ENCODE measurements around the gene MEF2D. TPM values are rescaled to one million over a fixed set of nuclear protein-coding genes. Genes with fewer than 3 reads are reported as not detected.

Gene MEF2D
- total RNA-seq, 1 experiment from 2014 or later, result 18.7 TPM

DNA sequence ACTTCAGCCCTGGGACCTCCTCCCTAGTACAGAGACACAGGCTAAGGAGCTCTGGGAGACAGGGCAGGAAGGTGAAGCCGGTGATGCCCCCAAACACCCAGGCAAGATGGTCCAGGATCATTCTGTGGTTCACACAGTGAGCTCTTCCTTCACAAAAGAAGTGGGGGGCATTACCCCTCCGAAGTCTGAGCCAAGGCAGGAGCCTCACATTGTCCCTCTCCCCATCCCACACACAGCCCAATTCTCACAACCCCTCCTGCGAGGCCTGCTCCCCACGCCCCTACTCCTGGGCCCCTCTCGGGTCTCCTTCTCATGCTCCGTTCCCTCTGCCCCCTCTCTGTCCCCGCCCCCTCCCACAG is 10.7 kb downstream of the MEF2D start:
- Histone ChIP-seq H2AK5ac (ENCODE audit: insufficient read length, low read length) (no peak overlapping the region), H2AFZ (ENCODE audit: low read length) (no peak overlapping the region), H3K4me2 (ENCODE audit: insufficient read depth, insufficient read length, low read length) (peak overlapping the region; percentile 41), H2BK12ac (ENCODE audit: insufficient read length, low read depth, low read length) (no peak overlapping the region), H2BK15ac (ENCODE audit: low read depth, low read length) (no peak overlapping the region), H3K9ac (ENCODE audit: extremely low read depth, insufficient read length, low read length) (no peak overlapping the region), H3K27ac (ENCODE audit: insufficient read length, low read depth, low read length) (no peak overlapping the region), H4K8ac (replicated peaks; ENCODE audit: insufficient read length, low read depth, low read length) (no peak overlapping the region), H4K91ac (ENCODE audit: insufficient read length, low read depth, low read length) (no peak overlapping the region), H4K20me1 (ENCODE audit: control insufficient read depth, insufficient read depth, insufficient read length) (no peaks in the 10 kb centered on the region), H3K79me1 (ENCODE audit: insufficient read depth, low read depth, low read length, poor library complexity, severe bottlenecking) (no peaks in the 10 kb centered on the region), H3K4ac (ENCODE audit: low read depth, low read length) (no peak overlapping the region), H2BK20ac (ENCODE audit: low read depth, low read length, poor library complexity, severe bottlenecking) (no peak overlapping the region), H3K79me2 (ENCODE audit: insufficient read depth, low read length) (no peaks in the 10 kb centered on the region; the same call in 1 of the 2 replicates), H3K27me3 (ENCODE audit: insufficient read depth, low read length) (no peaks in the 10 kb centered on the region), H3T11ph (ENCODE audit: low read length) (no peak overlapping the region), H3K14ac (ENCODE audit: insufficient read depth, low read length) (no peak overlapping the region), H3K4me1 (ENCODE audit: insufficient read depth, low read length) (peaks cover 19% of the 10 kb centered on the region), H3K23ac (ENCODE audit: insufficient read length, low read depth, low read length) (no peak overlapping the region), H4K5ac (ENCODE audit: insufficient read length, low read depth, low read length) (no peak overlapping the region), H3K9me3 (ENCODE audit: control insufficient read depth, low read depth, low read length) (no peaks in the 10 kb centered on the region), H2BK120ac (ENCODE audit: low read depth, low read length, poor library complexity, severe bottlenecking) (no peak overlapping the region), H3K18ac (ENCODE audit: insufficient read length, low read depth, low read length) (no peak overlapping the region), H2BK5ac (ENCODE audit: insufficient read length, low read length) (no peak overlapping the region), H3K56ac (ENCODE audit: insufficient read length, low read depth, low read length) (no peak overlapping the region), H3K23me2 (ENCODE audit: insufficient read length, low read depth, low read length, poor library complexity, severe bottlenecking) (no peaks in the 10 kb centered on the region)
- Mint-ChIP-seq H3K27me3 (ENCODE audit: low read depth) (no peaks in the 10 kb centered on the region), H3K9me3 (no peaks in the 10 kb centered on the region), H3K4me1 (peaks cover 57 to 73% of the 10 kb centered on the region in 2 experiments), H3K36me3 (ENCODE audit: insufficient read depth in 1 of 3, low read depth in 3 of 3) (peaks cover 0 to under 1% (median 0%) of the 10 kb centered on the region in 3 experiments; a peak in 2 of 7 replicates), H3K27ac (peak overlapping the region in 2 of 3 experiments; percentile 53 to 96; a peak in 5 of 7 replicates), H3K4me3 (peak overlapping the region in 1 of 2 experiments; percentile 70; a peak in 4 of 5 replicates)
- DNase-seq, result no peak
- WGBS (ENCODE audit: extremely low coverage, insufficient read length, low lambda C conversion rate), result no CpG with 5 or more reads among the region's 7 CpGs
- TF ChIP-seq, protein P1, sequence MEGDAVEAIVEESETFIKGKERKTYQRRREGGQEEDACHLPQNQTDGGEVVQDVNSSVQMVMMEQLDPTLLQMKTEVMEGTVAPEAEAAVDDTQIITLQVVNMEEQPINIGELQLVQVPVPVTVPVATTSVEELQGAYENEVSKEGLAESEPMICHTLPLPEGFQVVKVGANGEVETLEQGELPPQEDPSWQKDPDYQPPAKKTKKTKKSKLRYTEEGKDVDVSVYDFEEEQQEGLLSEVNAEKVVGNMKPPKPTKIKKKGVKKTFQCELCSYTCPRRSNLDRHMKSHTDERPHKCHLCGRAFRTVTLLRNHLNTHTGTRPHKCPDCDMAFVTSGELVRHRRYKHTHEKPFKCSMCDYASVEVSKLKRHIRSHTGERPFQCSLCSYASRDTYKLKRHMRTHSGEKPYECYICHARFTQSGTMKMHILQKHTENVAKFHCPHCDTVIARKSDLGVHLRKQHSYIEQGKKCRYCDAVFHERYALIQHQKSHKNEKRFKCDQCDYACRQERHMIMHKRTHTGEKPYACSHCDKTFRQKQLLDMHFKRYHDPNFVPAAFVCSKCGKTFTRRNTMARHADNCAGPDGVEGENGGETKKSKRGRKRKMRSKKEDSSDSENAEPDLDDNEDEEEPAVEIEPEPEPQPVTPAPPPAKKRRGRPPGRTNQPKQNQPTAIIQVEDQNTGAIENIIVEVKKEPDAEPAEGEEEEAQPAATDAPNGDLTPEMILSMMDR (conservative IDR thresholded peaks at IDR 0.05), result no peak
